Left ventricle myocardium inferior (tissue), 1 donor: ENCODE data around the gene TMEM30B. TPM values are rescaled to one million over a fixed set of nuclear protein-coding genes. Genes with fewer than 3 reads are reported as not detected.

Experiments
- DNase-seq: peaks from one replicate; pipeline ENCODE4 v3.0.0-alpha.2; 2020
- H3K27ac ChIP-seq: fragments of 200-600 bp; replicated peaks from 2 replicates; pipeline ENCODE4 v1.8.0; 2021
- H3K27me3 ChIP-seq: fragments of 200-600 bp; 2 replicates; pipeline ENCODE4 v1.8.0; 2021; ENCODE audit warnings: low read depth
- H3K36me3 ChIP-seq: fragments of 200-600 bp; 2 replicates; pipeline ENCODE4 v1.8.0; 2021
- H3K4me1 ChIP-seq: fragments of 200-600 bp; 2 replicates; pipeline ENCODE4 v1.8.0; 2021
- H3K4me3 ChIP-seq: fragments of 200-600 bp; 2 replicates; pipeline ENCODE4 v1.8.0; 2021; ENCODE audit warnings: mild to moderate bottlenecking, moderate library complexity
- H3K9me3 ChIP-seq: fragments of 200-600 bp; replicated peaks from 2 replicates; pipeline ENCODE4 v1.8.0; 2021
- intact Hi-C: fragments of 100-400 bp; cut with micrococcal nuclease; formaldehyde crosslinking; loops from one replicate; pipeline ENCODE4 v1.11.0; 2022
- long read RNA-seq: library from polyadenylated mRNA; unstranded; transcript quantifications from one replicate; pipeline ENCODE4 v2.0.0, GENCODE V29; 2021
- total RNA-seq: library from RNA; stranded (reverse); fragmentation: NEBNext Ultra II Directional; extraction: Animal tissue kit (Norgen Biotek cat#: 25700); gene quantifications from one replicate; pipeline ENCODE4 v1.2.1, GENCODE V29; 2021
- TF ChIP-seq, protein P1 (sequence below): fragments of 200-600 bp; IDR thresholded peaks from 2 replicates; pipeline ENCODE4 v1.8.0; 2021; ENCODE audit warnings: antibody characterized with exemption, mild to moderate bottlenecking, borderline replicate concordance
- donor health status: DM: no; HTN: yes; CAD: no; lungs with severe emphysema.

Gene TMEM30B, protein sequence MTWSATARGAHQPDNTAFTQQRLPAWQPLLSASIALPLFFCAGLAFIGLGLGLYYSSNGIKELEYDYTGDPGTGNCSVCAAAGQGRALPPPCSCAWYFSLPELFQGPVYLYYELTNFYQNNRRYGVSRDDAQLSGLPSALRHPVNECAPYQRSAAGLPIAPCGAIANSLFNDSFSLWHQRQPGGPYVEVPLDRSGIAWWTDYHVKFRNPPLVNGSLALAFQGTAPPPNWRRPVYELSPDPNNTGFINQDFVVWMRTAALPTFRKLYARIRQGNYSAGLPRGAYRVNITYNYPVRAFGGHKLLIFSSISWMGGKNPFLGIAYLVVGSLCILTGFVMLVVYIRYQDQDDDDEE
- total RNA-seq = 0.22 TPM
- long read RNA-seq, full-length matches to known transcripts = 2 of 2 reads
- long read RNA-seq, partial matches to known transcripts = 0 of 2 reads
- long read RNA-seq, other reads (novel, unspliced or antisense) = 0 of 2 reads

DNA sequence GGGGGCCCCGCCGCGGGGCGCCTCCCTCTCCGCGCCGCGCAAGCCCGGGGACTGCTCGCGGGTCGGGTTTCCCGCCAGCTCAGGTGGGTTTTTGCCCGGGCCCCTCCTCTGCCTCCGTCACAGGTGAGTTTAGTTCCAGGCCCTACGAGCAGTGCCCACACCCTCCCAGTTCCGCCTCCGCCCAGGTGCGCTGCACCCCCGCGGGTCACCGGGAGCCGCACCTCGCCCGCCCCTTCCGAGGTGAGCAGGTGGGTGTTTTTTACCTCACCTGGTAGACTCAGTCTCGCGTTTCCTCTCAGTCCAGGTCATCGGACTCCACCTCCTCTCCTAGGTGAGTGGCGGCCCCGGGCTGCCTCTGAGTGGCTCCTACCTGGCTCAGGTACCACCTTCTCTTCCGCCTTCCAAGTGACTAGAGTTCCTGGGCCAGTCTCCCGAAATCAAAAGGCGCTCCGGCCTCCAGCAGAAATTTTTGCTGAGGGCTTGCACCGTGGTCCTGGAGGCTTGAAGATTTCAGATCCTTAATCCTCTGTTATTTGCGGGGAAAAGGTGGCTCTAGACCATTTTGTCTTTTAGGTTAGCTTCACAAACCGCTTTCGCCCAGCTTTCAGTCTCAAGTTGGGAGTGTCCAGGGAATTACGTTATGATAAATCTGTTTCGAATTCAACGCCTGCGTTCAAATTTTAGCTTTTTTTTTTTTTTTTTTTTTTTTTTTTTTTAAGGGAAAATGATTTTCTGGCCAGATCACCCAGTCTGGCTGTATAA is at the start of gene TMEM30B:
TMEM30B (minus strand) TSS at position 153 of the 762 bp plus-strand sequence. CDS start 191 bp downstream, outside the sequence.
- Histone ChIP-seq H3K27ac (peak within 1 kb of the TSS; percentile 79), H3K27me3 (peaks cover 40% of the 10 kb centered on the region), H3K36me3 (no peaks in the 10 kb centered on the region), H3K9me3 (no peaks in the 10 kb centered on the region), H3K4me1 (peaks cover 25% of the 10 kb centered on the region), H3K4me3 (peak within 1 kb of the TSS; percentile 73)
- no peak for DNase-seq
- TF ChIP-seq, protein P1, sequence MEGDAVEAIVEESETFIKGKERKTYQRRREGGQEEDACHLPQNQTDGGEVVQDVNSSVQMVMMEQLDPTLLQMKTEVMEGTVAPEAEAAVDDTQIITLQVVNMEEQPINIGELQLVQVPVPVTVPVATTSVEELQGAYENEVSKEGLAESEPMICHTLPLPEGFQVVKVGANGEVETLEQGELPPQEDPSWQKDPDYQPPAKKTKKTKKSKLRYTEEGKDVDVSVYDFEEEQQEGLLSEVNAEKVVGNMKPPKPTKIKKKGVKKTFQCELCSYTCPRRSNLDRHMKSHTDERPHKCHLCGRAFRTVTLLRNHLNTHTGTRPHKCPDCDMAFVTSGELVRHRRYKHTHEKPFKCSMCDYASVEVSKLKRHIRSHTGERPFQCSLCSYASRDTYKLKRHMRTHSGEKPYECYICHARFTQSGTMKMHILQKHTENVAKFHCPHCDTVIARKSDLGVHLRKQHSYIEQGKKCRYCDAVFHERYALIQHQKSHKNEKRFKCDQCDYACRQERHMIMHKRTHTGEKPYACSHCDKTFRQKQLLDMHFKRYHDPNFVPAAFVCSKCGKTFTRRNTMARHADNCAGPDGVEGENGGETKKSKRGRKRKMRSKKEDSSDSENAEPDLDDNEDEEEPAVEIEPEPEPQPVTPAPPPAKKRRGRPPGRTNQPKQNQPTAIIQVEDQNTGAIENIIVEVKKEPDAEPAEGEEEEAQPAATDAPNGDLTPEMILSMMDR = no peak
- intact Hi-C loops = no loop called here

DNA sequence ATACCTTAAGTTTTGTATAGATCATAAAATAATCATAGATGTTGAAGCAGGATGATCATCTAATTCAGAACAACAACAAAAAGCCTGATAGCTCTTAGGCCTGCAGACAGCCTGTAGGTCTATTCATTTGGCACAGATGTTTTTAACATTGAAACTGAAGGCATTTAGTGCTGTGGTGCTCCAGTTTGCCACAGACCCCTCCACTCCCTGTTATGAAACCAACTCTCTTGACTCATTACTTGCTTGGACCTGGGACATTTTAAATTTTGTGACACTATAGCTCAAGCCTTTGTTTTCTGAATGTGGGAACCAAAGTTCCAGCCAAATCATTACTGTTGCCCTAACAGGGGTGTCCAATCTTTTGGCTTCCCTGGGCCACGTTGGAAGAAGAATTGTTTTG is 49.4 kb upstream of the TMEM30B start:
- H3K4me1 ChIP-seq = peaks cover 66% of the 10 kb centered on the region
- H3K27me3 ChIP-seq = no peaks in the 10 kb centered on the region
- no peaks in the 10 kb centered on the region for H3K36me3 ChIP-seq
- peak overlapping the region; percentile 67 for H3K27ac ChIP-seq
- no peak for DNase-seq
- H3K9me3 ChIP-seq = peaks cover 8% of the 10 kb centered on the region
- intact Hi-C loops = no loop called here
- H3K4me3 ChIP-seq = no peak overlapping the region
- TF ChIP-seq, protein P1 = no peak

DNA sequence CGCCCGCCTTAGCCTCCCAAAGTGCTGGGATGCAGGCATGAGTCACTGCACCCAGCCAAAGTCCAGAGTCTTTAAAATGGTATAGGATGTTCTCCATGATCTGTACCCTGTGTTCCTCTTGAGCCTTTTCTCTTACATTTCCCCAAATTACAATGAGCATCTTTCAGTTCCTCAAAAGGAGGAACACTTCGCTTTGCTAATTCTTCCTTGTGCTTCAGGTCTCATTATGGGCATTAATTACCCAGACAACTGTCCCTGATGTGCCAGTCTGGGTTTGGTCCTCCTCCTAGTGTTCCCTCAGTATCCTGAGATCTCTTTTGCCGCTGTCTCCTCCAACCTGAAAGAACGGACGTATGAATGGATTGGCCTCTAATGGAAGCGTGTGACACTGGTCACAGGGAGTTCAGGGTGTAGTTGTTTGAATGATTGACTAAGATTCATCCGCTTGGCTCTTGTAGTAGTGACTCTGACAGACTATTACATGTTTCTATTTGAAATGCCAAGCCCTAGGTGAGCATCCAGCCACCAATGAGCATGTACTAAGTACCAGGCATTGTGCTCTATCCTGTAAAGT is 48.4 kb upstream of the TMEM30B start:
- intact Hi-C loops = no loop called here
- Histone ChIP-seq H3K4me1 (peaks cover 58% of the 10 kb centered on the region), H3K27ac (peak overlapping the region; percentile 67), H3K9me3 (peaks cover 8% of the 10 kb centered on the region), H3K4me3 (no peak overlapping the region), H3K36me3 (no peaks in the 10 kb centered on the region), H3K27me3 (no peaks in the 10 kb centered on the region)
- TF ChIP-seq, protein P1 = no peak
- no peak for DNase-seq

DNA sequence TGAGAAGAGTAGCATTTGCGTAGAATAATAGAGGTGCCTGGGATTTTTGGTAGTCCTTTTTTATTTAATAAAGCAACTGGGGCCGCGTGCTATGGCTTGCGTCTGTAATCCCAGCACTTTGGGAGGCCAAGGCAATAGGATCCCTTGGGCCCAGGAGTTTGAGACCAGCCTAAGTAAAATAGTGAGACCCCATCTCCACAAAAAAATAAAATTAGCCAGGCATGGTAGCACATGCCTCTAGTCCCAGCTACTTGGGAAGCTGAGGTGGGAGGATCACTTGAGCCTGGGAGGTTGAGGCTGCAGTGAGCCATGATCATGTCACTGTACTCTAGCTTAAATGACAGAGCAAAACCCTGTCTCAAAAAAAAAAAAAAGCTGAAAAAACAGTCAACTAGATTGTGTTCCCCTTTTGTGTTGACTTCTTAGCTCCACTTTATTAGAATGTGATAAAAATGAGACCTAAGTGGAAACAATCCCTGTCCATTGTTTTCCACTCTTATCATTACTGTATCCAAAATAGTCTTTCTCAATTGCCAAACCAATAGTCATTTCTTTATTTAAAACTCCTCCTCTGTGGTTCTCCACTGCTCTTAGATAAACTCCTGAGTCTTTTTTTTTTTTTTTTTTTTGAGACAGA is 47.6 kb upstream of the TMEM30B start:
- Histone ChIP-seq H3K4me3 (no peak overlapping the region), H3K36me3 (no peaks in the 10 kb centered on the region), H3K27ac (peak overlapping the region; percentile 67), H3K27me3 (no peaks in the 10 kb centered on the region), H3K9me3 (peaks cover 8% of the 10 kb centered on the region), H3K4me1 (peaks cover 50% of the 10 kb centered on the region)
- intact Hi-C loops = no loop called here
- DNase-seq = no peak
- TF ChIP-seq, protein P1 = no peak

DNA sequence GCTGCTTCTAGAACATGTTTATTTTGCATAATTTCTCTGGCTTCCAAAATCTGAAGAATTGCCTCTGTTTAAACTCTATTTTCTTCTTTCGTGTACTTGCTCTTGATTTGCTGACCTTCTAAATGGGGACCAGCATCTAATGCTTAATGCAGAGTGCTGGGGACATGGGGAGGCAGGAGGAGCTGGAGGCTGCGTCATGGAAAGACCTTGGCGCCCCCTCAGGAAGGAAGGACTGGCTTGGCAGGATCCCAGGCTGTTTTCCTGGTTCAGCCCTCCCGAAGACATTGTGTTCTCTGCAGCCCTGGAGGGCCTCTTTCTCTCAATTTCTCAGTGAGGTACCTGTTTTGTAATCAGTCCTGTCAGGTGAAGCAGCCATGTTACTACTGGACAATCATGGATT is 45.7 kb upstream of the TMEM30B start:
- DNase-seq = peak; percentile 76
- Histone ChIP-seq H3K27me3 (peaks cover 12% of the 10 kb centered on the region), H3K9me3 (peaks cover 8% of the 10 kb centered on the region), H3K4me1 (peaks cover 43% of the 10 kb centered on the region), H3K36me3 (no peaks in the 10 kb centered on the region), H3K4me3 (peak overlapping the region; percentile 26), H3K27ac (peak overlapping the region; percentile 88)
- TF ChIP-seq, protein P1 = no peak
- intact Hi-C loops = no loop called here
